ENCODE data around the gene ARL5A.
"Not testable (repeated sequence)": the region's sequence is repeated elsewhere in the genome, so short reads cannot be mapped to it uniquely, and the experiment has no call there.

The ARL5A gene

DNA sequence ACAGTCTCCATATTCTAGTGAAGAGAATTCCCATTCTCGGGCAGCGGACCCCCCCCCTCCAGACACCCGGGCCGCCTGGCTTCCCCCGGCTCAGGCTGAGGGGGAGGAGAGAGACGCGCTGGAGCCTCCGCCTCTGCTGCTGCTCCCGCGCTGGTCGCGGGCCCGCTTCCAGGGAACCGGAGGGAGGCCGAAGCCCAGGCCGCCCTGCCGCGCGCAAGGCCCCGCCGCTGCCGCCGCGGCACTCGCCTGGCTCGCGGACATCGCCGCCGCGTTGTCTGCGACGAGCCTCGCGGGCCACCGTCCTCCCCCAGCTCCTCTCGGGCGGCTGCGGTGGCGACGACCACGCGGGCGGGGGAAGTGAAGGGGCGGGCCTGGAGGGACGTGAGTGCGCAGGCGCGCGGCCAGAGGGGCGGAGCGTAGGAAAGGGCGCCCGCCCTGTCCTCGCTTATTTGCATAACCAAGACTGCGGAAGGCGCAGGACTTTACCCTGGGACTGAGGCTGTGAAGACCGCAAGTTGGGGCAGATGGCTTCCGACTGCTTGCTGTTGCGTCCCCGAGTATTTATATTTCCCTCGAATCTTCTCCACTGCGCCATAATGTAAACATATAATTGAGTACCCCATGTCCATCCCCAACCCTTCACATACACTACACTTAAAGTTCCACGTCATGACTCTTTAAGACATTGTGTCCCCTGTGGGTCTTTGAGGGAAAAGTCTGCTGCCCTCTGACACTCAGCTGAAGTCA lies at the start of gene ARL5A:
Gene ARL5A (minus strand): TSS at position 279 of the 747 bp plus-strand sequence. CDS start 245 bp downstream, at position 34.
- peak; percentile 87 to 89 for DNase-seq (ENCODE audit: low read depth in 2 of 2)

GRCh38 chr2:151875631-151876030 lies 47.4 kb upstream of the ARL5A start:
- not testable (repeated sequence) for DNase-seq (ENCODE audit: low read depth in 2 of 2)

DNA sequence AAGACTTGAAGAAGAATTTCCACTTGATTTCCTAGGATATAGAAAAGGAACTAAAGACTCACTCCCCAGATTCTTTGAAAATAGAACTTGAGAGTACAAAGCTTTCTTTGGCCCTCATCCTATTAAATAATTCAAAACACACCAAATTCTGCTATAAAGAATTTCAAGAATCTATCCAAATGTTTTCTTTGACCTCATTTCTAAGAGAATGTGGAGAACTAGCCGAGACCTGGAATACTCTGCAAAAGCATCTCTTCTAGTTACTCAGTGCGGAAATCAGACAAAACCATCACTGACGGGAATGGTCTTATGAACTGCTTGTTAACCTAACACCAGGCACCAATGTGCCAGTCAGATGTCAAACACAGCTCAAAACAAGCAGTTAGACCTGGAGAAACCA lies 44.2 kb upstream of the ARL5A start:
- DNase-seq (ENCODE audit: low read depth in 2 of 2): no peak

GRCh38 chr2:151869291-151869690 lies 41.1 kb upstream of the ARL5A start:
- DNase-seq (ENCODE audit: low read depth in 2 of 2): no peak

- no peak for DNase-seq (ENCODE audit: low read depth in 2 of 2)
These were observed 34.5 kb upstream of the ARL5A start for GRCh38 chr2:151862700-151863099.

GRCh38 chr2:151861174-151861573 lies 33.0 kb upstream of the ARL5A start:
- no peak for DNase-seq (ENCODE audit: low read depth in 2 of 2)

DNA sequence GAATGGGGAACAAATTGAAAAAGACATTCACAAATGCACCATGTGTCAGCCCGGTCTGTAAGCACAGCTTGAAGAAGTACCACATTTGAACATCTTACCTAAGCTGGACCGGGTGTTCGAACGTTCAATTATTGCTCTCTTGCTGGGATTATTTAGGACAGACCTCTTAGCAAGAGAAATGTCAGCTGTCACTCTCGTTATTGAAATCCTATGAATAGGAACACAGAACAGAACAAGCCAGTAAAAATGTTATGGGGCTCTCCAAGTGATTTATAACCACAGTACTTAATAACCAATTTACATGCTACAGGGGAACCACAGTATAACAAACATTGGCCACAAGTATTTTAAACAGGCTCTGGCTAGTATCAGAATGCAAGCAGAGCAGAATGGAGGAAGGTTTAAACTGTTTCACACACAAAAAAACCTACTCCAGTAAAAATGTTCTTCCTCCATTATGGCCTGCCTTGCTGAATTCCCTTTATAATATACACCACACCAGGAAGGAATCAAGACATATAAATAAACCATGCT lies 32.5 kb upstream of the ARL5A start:
- no peak for DNase-seq (ENCODE audit: low read depth in 2 of 2)

DNA sequence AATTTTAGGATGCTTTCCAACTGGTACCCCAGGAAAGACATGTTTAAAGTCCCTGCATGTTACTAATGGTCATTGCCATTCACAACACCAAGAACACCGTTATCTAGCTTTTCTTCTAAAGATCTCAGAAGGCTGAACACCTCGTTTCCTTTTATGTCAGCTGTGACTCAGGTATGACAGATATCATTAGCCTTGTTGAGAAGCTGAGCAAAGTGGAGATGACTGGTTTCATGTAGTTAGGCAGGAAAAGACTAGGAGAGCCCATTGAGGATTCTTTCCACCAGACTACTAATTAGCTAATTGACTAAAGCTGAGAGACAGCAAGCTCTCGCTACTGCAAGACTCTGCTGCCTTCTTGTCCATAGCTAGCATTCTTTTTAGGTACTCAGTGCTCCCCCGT lies 32.0 kb upstream of the ARL5A start:
- no peak for DNase-seq (ENCODE audit: low read depth in 2 of 2)

DNA sequence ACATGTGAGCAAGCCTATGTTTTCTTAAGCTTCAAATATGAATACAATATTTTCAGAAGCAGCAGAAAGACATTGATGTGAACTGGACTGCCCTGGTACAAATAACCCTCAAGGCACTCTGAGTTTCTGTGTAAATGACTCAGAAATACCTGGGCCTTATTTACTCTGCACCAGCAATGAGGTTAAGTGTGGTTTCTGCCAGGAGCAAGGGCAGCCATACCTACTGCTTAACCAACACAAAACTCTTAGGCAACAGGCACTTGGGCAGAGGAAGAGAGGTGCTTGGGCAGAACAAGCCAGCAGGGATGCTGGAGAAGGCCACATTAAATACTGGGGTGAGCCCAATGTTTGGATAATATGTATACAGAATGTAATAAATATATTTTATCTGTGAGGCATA lies 29.4 kb upstream of the ARL5A start:
- no peak for DNase-seq (ENCODE audit: low read depth in 2 of 2)

- no peak for DNase-seq (ENCODE audit: low read depth in 2 of 2)
These were observed 26.9 kb upstream of the ARL5A start for GRCh38 chr2:151855111-151855510.

- no peak for DNase-seq (ENCODE audit: low read depth in 2 of 2)
These were observed 25.0 kb upstream of the ARL5A start for GRCh38 chr2:151853070-151853758.

DNA sequence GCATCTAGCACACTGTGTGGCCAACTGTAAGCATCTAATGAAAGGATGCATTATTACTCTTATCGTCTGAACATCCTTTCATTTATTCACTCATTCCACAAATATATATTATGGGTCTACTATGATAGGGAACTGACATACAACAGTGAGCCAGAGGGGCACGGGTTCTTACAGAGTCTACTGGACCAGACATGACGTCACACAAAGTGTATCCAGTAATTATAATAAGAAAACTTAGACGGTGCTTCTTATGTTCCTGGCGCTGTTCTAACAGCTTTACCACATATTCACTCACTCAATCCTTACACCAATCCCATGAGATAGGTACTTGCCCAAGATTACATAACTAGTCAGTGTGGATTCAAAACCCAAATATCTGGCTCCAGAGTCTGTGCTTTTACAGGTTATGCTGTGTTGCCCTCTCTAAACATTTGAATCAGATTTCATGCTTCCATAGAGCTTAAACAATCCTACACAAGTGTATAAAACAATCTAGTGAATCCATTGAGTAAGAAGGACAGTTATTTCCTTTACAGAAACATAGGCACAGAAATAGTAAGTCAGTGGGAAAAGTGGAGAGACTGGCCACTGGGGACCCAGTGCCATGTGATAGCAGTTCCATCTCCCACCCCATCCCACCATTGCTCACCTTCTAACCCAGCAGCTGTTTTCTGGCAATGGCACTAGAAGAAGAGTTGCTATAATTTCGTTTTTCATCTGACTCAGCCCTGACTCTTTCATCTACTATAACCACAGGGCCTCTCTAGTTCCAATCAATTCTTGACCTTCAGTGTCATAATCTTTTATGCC lies 24.2 kb upstream of the ARL5A start:
- DNase-seq (ENCODE audit: low read depth in 2 of 2): no peak

DNA sequence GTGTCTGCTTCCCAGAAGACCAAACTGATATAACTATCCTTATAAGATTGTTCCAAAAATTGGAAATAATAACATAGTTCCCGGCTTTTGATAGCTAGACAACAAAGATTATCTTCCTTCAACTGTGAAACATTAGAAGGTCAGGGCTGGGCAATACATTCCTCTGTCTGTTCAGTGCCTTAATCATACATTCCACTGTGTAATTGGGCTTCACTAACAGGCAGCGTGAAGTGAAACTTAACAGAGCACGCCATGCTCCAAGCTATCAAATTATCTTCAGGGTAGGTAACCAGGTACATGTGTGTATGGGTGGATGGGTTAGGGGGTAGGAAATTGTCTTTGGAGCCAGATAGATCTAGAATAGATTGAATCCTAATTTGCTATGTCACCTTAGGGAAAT lies 23.5 kb upstream of the ARL5A start:
- no peak for DNase-seq (ENCODE audit: low read depth in 2 of 2)

DNA sequence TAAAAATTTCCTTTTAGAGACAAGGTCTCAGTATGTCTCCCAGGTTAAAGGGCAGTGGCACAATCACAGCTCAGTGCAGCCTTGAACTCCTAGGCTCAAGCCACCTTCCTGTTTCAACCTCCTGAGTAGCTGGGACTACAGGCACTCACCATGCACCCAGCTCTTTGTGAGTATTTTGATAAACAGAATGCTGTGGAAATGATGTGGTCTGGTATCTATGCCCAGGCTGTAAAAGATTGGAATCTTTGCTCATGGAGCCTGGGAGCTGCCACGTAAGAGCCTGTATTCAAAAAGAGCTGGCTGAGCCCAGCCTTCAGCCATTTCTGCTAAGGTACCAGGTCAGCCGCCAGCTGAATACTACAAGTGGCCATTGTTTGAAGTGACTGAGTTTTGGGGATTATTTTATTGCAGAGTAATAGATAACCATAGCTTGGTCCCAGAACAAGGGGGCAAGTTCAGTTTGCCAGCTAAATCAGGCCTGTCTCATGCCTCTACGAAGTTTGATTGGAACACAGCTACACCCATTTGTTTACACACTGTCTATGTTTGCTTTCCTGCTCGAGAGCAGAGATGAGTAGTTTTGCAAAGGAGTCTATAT lies 21.3 kb upstream of the ARL5A start:
- DNase-seq (ENCODE audit: low read depth in 2 of 2): no peak

DNA sequence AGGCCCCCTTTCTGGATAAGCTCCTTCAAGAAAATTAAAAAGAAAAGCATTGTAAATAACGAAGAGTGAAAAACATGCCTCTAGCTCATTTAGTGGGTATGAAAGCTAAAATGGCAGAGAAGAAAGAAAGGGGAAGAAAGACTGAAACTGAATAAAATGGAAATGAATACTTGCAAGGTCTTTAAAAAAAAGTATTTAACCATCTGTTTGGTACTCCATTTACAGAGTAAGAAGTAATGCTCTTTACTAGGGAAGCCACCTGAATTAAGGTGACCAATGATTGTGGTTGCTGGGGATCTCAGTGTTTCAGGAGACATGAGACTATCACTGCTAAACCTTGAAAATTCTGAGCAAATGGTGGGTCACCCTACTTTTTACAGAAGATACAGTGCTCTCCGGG lies 17.7 kb upstream of the ARL5A start:
- DNase-seq (ENCODE audit: low read depth in 2 of 2): no peak

GRCh38 chr2:151845481-151845880 lies 17.3 kb upstream of the ARL5A start:
- DNase-seq (ENCODE audit: low read depth in 2 of 2): no peak

- no peak for DNase-seq (ENCODE audit: low read depth in 2 of 2)
These were observed 16.1 kb upstream of the ARL5A start for GRCh38 chr2:151844211-151844896.

DNA sequence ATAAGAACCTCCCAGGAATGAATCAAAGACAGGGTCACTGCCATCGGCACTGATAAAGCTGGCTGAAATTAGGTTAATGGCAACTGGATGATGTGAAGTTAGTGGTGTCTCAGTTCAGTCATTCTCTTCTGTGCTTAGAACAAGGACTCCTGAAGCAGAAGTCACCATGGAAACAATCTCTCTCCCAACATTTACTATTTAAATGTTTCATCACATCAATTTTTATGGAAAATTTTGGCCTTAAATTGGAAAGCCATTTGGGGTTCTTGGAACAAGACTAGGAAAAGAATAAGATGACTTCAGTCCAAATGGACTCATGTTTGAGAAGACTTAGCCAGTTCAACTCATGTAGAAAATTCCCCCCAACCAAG lies 15.5 kb upstream of the ARL5A start:
- DNase-seq (ENCODE audit: low read depth in 2 of 2): no peak

- no peak for DNase-seq (ENCODE audit: low read depth in 2 of 2)
These were observed 14.8 kb upstream of the ARL5A start for GRCh38 chr2:151842830-151843690.

DNA sequence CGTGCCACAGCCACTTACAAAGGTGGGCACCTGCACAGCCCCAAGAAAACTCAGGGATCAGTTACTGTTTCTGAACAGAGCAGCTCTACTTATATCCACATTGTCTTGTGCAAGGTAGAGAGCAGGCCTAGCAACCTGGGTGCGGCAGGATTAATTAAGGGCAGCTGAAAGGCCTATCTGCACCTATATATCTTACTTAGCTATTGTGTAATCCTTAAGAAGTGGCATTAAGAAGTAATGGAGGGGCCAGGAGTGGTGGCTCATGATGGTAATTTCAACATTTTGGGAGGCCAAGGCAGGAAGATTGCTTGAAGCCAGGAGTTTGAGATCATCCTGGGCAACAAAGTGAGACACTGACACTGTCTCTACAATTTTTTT lies 12.8 kb upstream of the ARL5A start:
- DNase-seq (ENCODE audit: low read depth in 2 of 2): no peak
